ENCODE measurements around the gene GLDC.

Gene GLDC

GRCh38 chr9:6616951-6617602 is 28.5 kb downstream of the GLDC start:
- no peak for DNase-seq

- DNase-seq, result no peak
Observed at GRCh38 chr9:6614489-6614888, 31.0 kb downstream of the GLDC start.

- no peak for DNase-seq
Observed at GRCh38 chr9:6611865-6612264, 33.7 kb downstream of the GLDC start.

- no peak for DNase-seq
Observed at GRCh38 chr9:6610073-6610472, 35.5 kb downstream of the GLDC start.

GRCh38 chr9:6609497-6610016 is 36.0 kb downstream of the GLDC start:
- DNase-seq, result no peak

DNA sequence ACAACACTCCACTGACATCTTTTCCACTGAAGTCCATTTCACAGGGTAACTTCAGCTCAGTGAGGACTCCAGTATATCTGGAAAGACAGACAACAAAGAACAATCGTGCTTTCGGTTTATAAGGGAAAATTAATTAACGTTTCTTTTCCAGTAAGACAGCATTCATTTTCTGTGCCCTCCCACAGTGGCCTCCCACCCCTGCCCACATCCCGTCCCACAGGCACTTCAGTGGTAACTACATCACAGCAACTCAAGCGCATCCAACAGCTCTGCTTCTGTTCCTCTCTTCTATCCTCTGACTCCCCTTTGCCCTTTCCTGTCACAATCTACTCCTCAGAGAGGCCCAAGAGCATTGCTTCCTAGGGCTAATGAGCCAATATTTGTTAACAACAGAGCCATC is 40.3 kb downstream of the GLDC start:
- DNase-seq, result no peak

DNA sequence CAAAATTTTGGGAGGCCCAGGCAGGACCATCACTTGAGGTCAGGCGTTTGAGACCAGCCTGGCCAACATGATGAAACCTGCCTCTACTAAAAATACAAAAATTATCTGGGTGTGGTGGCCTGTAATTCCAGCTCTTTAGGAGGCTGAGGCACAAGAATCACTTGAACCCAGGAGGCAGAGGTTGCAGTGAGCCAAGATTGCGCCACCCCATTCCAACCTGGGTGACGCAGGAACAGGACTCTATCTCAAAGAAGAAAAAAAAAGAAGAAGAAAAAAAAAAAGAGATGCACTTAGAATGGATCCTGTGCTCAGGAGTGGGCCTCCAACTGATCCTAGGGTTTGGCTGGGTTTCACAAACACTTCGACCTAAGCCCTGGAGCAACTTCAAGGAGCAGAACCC is 45.1 kb downstream of the GLDC start:
- no peak for DNase-seq

GRCh38 chr9:6600006-6600405 is 45.5 kb downstream of the GLDC start:
- no peak for DNase-seq

DNA sequence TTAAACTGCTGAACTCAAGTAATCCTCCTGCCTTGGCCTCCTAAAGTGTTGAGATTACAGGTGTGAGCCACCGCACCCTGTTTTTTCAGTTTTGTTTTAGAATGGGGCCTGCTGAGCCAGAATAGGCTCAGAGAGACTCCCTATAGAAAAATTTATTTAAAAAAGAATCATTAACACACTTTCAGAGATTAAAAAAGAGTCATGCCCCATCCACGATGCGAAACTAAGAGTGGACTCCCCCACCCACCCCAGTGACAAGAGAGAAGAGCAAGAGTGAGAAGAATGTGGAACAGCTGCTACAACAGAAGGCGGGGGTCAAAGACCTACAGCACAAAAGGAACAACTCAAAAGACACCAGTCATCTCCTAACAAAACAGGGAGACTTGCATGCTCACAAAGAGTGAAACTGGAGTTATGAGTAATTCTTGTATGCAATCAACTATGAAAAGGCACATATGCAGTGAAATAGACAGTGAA is 47.2 kb downstream of the GLDC start:
- DNase-seq, result no peak

DNA sequence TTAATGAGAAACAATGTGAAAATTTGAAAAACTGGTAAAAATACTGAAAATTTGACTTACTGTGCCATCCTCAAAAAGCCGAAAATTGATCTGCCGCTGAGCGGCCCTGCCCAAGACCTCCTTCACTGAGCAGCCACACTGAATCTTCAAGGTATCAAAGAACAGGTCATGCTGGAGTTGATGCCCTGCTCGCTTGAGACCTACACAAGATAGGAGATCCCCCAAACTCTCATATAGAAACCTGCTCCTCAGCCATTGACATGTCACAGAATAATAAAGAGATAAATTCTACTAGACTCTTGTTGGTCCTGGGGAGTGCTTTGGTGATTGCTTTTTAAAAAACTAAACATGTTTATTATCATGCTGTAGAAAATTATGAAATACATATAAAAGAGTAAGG is 52.7 kb downstream of the GLDC start:
- DNase-seq, result no peak

DNA sequence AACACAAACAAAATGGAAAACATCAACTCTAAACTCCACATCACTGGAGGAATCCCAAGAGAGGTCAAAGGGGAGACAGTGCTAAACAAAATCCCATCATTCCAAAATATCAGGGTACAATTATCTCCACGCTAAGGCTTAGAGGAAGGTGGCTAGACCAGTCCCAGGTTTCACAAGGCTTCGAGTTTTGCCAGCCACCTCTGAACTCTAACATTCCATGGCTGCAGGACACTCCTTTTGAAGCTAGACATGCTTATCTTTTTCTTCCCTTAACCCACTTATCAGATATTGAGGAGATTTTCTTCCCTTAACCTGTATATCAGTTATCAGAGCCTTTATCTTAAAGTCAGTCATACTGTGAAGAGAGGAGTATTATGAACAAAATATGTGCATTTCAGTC is 53.3 kb downstream of the GLDC start:
- no peak for DNase-seq

GRCh38 chr9:6590772-6591384 is 54.7 kb downstream of the GLDC start:
- no peak for DNase-seq

DNA sequence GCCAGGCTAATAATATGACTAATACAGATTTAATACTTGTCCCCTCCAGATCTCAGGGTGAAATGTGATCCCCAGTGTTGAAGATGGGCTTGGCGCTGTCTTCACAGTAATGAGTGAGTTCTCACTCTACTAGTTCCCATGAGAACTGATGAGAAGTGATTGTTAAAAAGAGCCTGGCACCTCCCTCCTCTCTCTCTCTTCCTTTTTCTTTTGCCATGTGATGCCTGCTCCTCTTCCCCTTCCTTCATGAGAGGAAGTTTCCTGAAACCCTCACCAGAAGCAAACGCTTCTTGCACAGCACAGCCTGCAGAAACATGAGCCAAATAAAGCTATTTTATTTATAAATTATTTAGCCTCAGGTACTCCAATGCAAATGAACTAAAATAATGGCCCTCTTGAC is 55.2 kb downstream of the GLDC start:
- DNase-seq, result no peak

DNA sequence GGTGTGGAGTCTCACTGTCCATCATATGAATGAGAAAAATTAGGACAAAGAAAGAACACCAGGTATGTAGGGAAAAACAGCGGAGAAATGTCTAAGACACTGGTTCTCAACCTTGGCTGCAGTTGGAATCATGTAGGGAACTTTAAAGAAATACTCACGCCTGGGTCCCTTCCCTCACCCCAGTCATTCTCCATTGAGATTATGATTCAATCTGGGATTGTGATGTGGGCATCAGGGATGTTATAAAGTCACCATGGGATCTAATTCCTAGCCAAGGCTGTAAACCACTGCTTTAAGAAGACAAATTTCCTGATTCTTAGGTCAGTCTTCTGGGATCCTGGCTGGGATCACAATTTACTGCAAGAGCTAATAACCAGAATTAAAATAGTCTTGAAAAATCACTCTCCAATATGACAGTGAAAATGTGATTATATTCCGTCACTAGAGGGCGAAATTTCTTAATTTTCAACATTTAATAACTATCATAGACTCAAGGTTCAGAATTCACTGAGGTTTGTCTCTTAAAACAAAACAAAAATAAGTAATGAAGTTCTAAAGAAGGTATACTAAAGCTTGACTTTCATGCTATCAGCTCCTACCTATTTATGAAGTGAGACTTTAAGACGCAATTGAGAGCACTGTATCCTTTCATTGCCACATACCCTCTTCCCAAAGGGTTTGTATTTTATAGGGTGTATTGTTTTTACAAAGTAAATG is 60.5 kb downstream of the GLDC start:
- peak in 1 of 2 experiments; percentile 46 for DNase-seq

DNA sequence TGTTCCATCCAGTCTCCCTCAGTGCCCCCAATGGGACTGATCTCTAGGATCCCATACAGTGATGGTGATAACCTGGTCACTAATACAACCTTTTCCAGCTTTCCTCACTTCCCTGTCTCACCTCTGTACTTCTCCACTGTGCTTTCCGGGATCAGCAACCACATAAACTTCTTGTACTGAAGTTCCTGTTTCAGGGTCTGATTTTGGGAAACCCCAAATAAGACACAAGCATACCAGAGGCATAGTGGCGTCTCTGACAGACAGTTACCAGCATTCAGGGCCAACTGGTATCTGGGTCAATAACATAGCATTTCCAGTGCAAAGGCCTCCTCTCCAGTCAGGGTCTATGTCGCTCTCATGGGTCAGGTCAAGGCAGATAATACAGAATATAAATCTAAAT is 64.3 kb downstream of the GLDC start:
- no peak for DNase-seq

DNA sequence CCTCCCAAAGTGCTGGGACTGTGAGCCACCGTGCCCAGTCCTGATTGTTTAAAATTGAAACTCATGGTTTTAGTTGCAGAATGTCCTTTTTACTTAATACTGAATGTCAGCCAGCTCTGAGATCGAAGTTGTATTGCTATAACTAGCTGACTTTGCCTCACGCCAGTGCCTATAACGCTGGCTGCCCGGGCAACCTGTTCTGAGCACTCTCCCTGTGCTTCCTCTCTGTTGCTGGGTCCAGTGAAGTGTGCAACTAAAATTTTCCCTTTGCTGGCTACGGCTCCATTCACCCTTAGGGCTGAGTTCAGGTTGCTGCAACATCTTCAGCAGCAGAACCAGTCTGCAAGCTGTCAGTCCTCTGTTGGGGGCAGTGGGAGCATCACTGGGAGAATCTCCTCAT is 65.9 kb downstream of the GLDC start:
- DNase-seq, result no peak

DNA sequence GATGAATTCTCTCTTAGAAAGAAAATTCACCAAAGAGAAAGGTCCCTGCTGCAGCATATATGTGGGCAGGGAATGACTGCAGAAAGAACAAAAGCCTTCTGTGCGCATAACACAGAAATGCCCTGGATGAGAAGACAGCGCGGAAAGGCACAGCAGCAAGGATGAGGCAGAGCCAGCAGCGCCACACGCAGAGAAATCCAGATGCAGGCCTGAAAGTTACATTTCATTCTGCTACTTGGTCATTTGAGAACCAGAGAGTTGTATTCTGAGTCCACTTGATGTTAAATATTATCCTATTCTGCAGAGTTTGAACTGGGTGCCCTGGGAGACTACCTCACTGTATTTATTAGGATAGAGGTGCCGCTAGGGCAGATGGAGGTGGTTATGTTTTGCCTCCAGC is 68.5 kb downstream of the GLDC start:
- no peak for DNase-seq

GRCh38 chr9:6575324-6576034 is 70.0 kb downstream of the GLDC start:
- DNase-seq, result no peak

GRCh38 chr9:6567140-6567591 is 78.4 kb downstream of the GLDC start:
- no peak for DNase-seq

DNA sequence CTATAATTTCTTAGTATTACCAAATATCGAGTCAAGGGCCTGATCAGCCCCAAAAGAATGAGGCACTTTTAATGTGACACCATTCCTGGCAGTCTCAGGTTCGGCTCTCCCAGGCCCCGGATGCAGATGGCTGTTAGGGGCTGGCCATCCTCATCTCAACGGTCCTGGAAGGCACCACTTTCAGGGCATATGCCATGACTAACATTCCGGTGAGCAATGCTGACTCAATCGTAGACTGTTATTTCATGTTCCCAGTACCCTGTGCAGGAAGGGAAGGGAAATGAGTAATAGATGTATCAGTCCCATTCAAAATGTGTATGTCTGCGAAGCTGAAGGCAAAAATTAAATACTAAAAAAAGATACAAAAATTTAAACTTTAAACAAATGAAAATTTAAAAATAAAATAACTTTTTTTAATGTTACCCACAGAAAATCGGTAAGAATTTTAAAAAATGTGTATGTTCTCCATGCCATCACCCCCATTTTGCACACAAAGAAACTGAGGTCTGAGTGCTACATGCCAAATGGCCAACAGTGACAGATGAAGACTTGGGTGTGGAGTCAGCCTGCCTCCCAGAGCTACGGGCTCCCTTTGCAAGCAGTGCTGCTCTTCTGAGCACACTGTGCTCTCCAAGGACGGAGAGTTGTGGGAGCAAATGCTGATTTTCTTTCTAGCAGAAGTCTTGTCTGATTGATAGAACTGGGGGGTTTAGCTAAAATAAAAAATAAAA is 79.0 kb downstream of the GLDC start:
- DNase-seq, result no peak

DNA sequence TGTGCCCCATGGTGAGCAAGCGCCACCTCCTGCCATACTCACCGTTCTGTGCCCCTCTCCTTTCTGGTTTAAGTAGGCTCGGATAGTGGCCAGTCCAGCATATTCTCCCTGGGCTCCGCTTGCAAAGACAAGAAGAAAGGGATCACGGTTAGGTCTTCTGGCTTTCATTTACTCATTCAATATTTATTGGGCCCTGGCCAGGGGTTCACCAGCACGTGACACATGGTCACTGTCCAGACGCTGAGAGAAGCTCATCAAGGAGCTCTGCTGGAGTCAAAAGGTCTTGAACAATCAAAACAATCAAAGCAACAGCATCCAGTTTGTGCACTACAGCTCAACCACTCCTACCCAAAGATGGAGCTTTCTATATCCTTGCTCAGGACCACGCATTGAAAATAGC is 80.2 kb downstream of the GLDC start:
- DNase-seq, result no peak

DNA sequence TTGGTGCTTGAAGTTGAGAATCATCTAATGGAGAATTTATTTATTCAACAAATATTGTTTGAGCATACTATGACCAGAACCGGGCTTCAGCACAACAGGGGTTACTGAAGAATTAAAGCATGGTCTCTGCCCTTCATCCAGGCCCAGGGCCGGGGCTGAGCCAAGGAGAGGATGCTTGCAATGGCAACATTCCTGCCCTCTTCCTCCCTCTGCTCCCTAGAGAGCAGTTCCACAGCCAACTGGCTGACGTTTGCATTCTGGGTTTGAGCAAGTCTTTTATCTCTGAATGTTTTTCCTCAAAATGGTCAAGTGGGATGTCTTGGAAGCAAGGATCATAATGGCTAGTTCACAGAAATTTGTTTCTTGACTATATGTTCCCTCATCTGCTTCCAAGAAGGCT is 80.7 kb downstream of the GLDC start:
- DNase-seq, result no peak

- DNase-seq, result no peak
Observed at GRCh38 chr9:6564360-6564759, 81.2 kb downstream of the GLDC start.
